HG02885 (cell line): ENCODE measurements around the gene DDX60.
"Not testable (repeated sequence)": the region's sequence is repeated elsewhere in the genome, so short reads cannot be mapped to it uniquely, and the experiment has no call there.

Experiments used
- ATAC-seq: cut with Tn5 transposase; IDR thresholded peaks from one replicate; pipeline ENCODE4 v1.9.1; 2021; ENCODE audit warnings: mild to moderate bottlenecking; ENCODE audit not compliant: unreplicated experiment, poor library complexity

The DDX60 gene

DNA sequence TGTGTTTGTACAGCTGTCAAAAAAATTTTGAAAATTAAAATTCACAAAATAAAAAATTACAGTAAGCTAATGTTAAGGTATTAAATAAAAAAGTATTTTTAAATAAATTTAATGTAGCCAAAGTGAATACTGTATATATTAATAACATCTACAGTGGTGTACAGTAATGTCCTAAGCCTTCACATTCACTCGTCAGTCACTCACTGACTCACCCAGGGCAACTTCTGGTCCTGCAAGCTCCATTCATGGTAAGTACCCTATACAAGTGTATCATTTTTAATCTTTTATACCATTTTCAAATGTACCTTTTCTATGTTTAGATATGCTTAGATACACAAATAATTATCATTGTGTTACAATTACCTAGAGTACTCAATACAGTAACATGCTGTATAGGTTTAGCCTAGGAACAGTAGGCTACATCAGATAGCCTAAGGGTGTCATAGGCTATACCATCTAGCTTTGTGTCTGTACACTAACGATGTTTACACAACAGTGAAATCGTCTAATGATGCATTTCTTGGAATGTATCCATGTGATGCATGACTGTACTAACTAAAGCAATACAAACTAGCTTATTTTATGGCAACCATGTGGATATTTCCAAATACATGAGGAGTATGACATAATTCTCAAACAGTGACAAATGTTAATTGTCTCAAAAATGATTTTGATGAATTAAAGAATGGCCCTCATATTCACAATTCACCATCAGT is 13.7 kb downstream of the DDX60 start:
- no peak for ATAC-seq

DNA sequence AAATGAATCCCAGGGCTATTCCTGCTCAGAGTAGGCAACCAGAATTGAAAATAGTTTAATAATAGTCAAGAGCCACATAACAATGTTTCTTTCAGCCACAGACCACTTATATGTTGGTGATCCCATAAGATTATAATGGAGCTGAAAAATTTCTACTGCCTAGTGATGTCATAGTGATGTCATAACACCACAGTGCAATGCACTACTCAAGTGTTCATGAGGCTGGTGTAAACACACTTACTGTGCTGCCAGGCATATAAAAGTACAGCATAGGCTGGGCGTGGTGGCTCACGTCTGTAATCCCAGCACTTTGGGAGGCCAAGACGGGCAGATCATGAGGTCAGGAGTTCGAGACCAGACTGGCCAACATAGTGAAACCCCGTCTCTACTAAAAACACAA is 15.1 kb downstream of the DDX60 start:
- ATAC-seq = not testable (repeated sequence)

DNA sequence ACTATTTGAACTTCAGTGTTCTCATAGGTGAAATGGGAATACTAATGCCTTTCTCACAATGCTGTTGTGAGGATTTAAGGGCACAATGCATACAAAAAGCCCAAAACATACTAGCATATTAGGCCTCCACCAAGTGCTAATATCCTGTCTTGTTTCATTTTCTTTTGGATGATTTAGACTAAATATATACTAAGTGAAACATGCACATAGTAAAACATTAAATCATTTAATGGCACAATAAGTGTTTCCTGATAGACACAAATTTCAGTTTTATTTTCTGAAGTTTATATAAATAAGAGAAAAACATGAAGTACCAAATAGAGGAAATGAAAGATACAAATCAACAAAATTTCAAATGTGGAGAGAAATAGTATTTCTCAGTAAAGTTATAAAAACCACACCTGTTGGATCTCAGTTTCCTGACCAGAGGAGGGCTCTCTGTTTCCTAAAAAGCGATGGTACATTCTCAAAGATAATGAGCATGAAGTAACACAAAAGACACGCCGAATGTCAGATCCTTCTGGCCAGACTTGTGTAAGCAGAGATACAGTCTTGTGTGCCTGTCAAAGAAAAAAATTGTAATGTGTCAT is 25.1 kb downstream of the DDX60 start:
- ATAC-seq = no peak

DNA sequence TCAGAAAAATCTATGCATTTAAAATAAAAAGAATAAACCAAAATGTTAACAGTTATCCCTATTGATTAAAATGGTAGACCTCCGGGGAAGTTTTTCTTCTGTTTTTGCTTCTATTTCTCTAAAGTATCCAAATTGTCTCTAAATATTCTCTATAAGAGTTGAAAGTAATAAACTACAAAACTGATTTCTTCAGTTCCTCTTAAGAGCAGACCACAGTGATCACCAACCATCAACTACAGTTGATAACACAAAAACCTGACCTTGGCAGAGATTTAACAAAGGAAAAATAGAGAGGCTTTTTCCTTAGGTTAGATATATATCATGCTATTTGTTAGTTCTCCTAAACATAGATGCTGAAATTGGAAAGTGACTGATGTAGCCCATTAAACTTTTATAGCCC is 27.3 kb downstream of the DDX60 start:
- ATAC-seq = no peak

DNA sequence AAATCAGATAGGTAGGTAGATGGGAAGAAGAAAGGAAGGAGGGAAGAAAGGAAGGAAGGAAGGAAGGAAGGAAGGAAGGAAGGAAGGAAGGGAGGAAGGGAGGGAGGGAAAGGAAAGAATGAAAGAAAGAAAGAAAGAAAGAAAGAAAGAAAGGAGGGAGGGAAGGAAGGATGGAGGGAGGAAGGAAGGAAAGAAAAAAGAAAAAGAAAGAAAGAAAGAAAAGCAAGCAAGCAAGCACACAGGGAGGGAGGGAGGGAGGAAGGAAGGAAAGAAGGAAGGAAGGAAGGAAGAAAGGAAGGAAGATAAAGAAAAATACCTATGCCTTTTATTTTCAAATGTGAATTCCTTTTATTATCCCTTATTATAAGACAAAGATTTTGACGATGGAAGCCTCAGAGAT is 32.7 kb downstream of the DDX60 start:
- not testable (repeated sequence) for ATAC-seq

DNA sequence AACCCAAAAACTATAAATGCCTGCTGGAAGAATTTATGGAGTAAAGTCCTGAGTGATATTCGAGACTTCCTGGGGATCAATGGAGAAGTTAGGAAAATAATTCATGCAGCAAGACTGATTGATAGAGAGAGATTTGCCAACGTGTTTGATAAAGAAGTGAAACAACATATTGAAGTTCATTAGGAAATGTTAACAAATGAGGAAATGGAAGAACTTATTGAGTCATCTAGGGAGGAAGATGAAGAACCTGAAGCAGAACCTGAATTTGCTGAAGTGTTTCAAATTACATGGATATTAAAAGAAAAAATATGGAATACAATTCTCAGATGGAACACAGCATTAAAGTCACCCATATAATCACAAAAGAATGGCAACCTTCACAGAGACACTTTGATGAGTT is 39.0 kb downstream of the DDX60 start:
- no peak for ATAC-seq

DNA sequence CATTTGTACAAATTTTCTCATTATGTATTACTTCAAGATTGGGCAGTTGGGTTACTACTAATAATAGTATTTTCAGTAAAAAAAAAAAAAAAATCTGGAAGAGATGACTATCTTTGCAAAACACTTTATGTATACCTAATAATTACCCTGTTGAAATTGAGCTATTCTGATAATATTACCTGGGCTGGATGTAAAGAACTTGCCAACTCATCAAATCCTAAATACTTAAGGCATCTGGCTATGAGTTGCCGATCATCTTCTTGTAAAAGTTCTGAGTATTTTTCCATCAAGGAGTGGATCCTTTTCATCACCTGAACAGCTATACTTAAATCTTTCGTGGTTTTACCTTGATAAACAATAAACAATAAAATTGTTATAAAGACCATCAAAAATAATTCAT is 42.7 kb downstream of the DDX60 start:
- ATAC-seq = no peak

DNA sequence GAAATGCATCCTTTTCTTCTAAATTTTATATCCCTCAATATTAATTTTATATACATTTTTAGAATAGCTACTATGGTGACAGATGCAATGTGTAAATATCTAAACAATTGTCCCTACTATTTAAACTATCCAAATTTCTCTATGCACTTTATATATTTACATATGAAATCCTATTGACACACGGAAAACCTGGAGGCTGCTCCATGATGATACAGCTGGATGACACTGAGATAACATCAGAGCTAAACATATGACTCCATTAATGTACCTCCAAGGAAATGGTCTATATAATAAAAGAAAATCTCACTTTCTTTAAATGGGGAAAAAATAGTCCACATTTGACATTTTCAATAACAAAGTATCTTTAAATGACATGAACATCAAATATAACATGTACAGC is 43.7 kb downstream of the DDX60 start:
- ATAC-seq = no peak

DNA sequence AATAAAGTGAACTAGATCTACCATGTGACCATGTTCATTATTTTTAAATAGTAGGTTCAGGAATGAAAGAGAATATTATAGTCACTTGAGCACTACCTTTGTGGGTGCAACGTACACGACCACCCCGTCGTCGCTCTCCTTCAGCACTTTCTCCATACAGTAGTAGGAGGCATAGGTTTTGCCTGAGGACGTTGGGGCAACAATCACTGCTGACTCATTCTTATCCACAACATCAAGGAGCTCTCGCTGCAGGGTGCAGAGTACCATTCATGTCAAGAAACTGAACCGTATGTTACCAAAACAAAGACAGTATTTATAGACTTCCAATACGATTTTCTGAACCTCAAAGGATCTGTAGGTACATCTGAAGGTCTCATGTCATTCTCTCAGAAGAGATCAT is 44.7 kb downstream of the DDX60 start:
- ATAC-seq = no peak

DNA sequence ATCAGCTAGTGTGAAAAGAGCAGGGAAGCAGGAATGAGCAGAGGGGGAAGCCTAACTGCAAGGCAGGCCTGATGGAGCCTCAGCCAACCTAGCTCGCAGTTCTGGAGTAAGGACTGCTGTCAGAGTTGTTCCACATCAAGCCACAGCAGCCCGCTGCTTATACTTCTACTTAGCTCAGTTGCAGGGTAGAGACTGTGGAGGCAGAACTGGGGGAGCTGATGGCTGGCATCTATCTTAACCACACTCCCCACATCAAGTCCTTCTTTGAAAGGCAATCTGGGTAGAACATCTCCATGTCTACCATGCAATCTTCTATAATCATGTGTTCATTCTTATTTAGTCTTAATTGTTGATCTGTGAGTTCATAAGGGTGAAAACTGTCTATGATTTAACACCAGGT is 46.1 kb downstream of the DDX60 start:
- no peak for ATAC-seq

DNA sequence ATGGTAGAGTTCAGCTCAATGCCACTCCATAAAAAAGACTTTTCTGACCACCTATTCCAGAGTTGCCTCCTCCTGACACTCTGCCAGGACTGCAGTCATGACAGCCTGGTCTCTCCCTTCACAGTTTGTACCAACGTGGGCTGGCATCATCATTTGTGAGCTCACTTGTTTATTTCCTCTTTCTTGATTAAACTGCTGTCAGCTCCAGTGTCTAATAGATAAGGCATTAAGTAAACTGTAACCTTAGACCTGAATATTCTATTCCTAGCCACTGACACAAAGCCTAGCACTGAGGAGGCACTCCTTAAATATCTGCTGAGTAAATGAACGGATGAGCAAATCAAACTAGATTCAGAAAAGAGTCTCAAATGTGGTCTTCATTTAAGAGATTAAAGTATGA is 48.7 kb downstream of the DDX60 start:
- ATAC-seq = no peak

DNA sequence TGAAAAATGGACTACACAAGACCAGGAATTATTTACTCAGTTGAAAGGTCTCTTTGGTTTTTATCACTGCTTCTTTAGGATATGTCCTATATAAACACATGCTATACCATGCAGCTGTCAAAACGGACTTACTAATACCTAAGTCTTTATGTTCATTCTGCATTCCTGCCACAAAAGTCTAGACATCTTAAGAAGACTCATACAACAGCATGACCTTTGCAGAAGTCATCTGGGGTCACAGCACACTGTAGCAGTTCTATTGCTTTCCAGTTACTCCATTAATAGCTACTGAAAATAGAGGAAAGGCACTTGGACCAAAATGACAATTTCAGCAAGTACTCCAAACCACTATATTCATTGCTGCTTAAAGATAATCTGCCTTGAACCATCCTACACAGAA is 53.2 kb downstream of the DDX60 start:
- ATAC-seq = no peak

DNA sequence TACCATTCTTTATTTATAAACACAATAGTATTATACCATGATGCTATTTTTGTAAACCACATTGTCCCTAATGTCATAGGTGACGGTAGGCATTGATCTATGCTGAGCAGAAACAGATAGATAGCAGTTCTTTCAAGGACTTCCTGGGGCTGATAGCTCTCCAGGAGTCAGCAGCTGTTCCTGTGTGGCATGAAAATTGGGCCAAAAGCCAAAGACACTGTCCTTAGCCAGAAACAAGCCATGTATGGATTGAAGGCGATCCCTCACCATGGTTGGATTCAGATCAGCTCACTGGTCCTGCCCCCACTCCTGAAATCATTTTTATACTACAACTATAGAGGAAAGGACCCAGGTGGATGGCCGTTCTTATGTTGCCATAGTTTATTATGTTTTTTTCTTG is 53.6 kb downstream of the DDX60 start:
- no peak for ATAC-seq

DNA sequence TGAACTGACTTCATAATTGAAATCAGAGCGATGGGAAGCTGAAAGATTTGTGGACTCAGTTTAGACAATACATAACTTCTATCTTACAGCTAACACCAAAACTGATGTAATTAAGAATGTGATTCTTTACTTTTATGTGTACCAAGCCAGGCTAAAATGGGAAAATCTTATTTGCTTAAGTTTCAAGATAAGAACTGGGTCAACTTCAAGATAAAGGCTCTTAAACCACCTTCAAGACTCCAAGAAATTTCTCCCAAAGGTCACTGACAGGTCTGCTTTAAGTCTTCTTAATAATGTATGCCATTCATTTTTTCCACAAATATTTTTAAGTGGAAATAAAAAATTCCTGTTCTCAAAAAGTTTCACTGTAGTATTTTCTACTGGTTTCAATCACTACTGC is 55.5 kb downstream of the DDX60 start:
- no peak for ATAC-seq

DNA sequence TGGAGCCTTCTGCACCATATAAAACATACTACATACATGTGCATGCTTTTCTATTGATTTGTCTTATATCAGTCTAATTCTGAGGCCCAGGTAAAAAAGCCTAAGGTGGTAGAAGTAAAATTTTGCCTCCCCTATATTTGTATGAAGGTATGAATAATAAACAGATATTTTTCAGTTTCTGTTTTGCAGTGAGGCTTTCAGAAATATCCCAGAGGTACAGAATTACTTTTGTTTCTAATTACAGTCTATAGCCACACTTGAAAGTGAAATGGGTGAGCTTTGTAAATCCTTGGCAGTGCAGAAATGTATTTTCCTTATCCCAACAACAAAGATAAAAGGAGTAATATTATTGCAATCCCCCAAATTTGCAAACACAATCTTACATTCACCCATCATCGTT is 59.5 kb downstream of the DDX60 start:
- no peak for ATAC-seq

DNA sequence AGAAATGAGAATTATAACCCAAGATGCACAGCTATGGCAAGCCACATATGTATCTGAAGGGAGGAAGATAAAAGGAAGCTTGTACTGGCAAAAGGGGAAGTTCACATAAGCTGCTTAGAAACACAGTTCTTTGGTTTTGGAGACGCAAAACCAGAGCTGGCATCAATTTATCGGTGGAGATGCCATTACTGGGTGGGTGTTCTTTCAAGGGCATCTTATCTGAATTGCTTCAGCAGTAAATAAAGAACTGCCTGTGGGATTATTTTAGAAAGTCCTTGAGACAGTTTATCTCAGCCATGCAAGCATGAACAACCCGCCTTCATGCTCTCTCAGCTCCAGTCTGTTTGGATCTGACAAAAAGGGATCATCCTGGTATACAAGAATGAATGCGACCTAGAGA is 60.8 kb downstream of the DDX60 start:
- no peak for ATAC-seq

DNA sequence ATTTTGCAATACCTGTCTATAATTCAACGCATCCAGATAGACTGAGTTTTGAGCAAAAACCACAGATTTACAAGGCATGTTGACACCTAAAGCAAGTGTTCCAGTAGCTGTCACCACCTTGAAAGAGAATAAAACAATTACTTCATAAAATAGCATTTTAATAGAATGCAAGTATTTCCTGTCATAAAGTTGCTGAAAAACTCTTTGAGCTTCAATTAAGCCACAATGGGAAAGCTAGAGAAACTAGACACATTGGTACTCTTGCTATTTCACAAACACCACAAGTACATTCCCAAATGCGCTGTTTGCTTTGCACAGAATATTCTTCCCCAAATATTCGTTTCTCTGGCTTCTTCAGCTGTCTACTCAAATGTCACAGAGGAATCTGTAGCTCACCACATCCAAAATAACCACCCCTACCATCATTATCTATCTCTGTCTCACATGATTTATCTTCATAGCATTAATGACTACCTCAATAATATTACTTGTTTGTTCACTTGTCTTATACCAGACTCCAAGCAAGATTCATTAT is 70.3 kb downstream of the DDX60 start:
- no peak for ATAC-seq

DNA sequence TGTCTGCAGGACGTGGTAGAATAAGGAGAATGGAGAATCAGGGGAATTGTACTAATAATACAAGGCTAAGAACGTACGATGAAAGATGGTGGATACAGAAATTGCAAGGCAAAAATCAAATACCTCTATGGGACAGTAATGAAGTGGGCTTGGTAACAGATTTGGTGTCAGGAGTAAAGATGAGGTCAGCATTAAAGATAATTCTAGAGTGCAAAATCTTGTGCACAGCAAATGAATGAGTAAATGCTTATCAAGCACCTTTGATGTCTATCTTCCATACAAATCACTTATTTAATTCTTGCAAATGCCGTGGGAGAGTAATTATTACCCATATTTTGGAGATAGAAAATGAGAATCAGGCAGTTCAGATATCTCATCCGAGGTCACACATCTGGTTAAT is 70.9 kb downstream of the DDX60 start:
- ATAC-seq = no peak

DNA sequence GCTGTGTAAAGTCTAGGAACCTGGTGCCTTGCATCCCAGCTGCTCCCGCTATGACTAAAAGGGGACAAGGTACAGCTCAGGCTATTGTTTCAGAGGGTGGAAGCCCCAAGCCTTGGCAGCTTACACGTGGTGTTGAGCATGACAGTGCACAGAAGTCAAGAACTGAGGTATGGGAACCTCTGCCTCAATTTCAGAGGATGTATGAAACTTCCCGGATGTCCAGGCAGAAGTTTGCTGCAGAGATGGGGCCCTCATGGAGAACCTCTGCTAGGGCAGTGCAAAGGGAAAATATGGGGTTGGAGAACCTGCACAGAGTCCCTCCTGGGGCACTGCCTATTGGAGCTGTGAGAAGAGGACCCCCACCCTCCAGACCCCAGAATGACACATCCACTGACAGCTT is 76.6 kb downstream of the DDX60 start:
- no peak for ATAC-seq

DNA sequence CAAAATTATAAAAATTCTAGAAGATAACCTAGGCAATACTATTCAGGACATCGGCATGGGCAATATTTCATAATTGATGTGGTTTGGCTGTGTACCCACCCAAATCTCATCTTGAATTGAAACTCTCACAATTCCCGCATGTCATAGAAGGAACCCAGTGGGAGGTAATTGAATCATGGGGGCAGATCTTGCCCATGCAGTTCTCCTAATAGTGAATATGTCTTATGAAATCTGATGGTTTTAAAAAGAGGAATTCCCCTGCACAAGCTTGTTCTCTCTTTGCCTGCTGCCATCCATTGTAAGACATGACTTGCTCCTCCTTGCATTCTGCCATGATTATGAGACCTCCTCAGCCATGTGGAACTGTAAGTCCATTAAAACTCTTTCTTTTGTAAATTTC is 77.7 kb downstream of the DDX60 start:
- no peak for ATAC-seq

DNA sequence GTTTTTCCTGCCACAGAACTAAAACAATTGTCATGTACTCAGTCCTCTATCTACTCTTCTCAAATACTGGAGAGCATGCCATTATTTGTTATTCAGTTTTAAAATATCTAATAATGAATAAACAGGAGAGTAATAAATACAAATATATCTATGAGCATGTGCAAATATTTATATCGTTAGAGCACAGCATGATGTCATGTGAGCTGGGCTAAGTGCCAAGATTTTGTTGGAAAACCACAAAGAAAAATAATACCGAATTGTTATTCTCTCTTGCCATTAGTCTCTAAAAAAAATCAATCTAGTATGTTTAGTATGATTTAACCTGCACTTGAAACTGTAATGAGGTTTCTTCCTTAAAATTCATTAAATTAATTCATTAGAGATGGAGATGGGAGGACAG is 97.3 kb downstream of the DDX60 start:
- ATAC-seq = no peak

DNA sequence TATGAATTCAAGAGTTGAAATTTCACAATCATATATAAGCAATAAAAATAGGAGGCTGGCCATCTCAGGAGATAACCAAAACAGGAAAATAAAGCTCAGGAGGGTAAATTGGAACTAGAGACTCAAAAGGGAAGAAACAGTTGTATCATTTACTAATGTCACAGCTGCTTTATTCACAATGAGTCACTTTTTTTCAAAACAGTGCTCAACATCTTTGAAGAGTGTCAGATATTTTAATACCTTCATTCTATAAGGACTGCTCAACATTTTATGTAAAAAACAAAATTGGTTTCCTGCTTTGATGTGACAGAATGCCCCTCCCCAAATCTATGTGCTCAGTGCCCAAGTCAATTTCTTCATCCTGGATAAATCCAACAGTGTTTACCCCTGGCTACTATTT is 97.7 kb downstream of the DDX60 start:
- no peak for ATAC-seq
